Measurements from ENCODE around the gene CDX1. TPM values are rescaled to one million over a fixed set of nuclear protein-coding genes. Genes with fewer than 3 reads are reported as not detected.
A peak's percentile ranks its signal among the peaks of the same experiment; 100 is the strongest.

The CDX1 gene
- polyA plus RNA-seq, 4 donors: 205 to 308 (median 228) TPM

GRCh38 chr5:150217038-150217437, 50.5 kb downstream of the CDX1 start:
- H3K27me3 ChIP-seq (ENCODE audit: control insufficient read depth in 3 of 3, insufficient read depth in 3 of 3, low read length in 3 of 3): no peaks in the 10 kb centered on the region
- H3K4me3 ChIP-seq (ENCODE audit: low read depth in 1 of 3, low read length in 3 of 3): no peak overlapping the region
- 15 to 66% (median 36%) methylated on average over 2 of the region's 2 CpGs for WGBS, 3 donors
- DNase-seq (peak; percentile 56 to 74), FAIRE-seq (no peak)
- peak overlapping the region in 2 of 3 donors; percentile 9 to 43 for H3K27ac ChIP-seq (ENCODE audit: low read depth in 1 of 3, low read length in 2 of 3)
- no peaks in the 10 kb centered on the region for H3K9me3 ChIP-seq (ENCODE audit: control insufficient read depth in 2 of 2, insufficient read depth in 1 of 2, low read depth in 1 of 2, low read length in 1 of 2)
- peaks cover 0 to 28% (median 4%) of the 10 kb centered on the region in 3 donors for H3K4me1 ChIP-seq (ENCODE audit: control insufficient read depth in 3 of 3, insufficient read depth in 2 of 3, low read depth in 1 of 3, low read length in 2 of 3)
- peaks cover 0 to 7% (median 0%) of the 10 kb centered on the region in 3 donors for H3K36me3 ChIP-seq (ENCODE audit: control insufficient read depth in 3 of 3, insufficient read depth in 2 of 3, low read depth in 1 of 3, low read length in 3 of 3)

- DNase-seq: peak; percentile 88
- H3K27ac ChIP-seq (ENCODE audit: low read depth in 1 of 3, low read length in 2 of 3): peak overlapping the region in 1 of 3 donors; percentile 43
- no peaks in the 10 kb centered on the region for H3K9me3 ChIP-seq (ENCODE audit: control insufficient read depth in 2 of 2, insufficient read depth in 1 of 2, low read depth in 1 of 2, low read length in 1 of 2)
- FAIRE-seq: no peak
- peaks cover 0 to 7% (median 0%) of the 10 kb centered on the region in 3 donors for H3K36me3 ChIP-seq (ENCODE audit: control insufficient read depth in 3 of 3, insufficient read depth in 2 of 3, low read depth in 1 of 3, low read length in 3 of 3)
- H3K27me3 ChIP-seq (ENCODE audit: control insufficient read depth in 3 of 3, insufficient read depth in 3 of 3, low read length in 3 of 3): no peaks in the 10 kb centered on the region
- H3K4me3 ChIP-seq (ENCODE audit: low read depth in 1 of 3, low read length in 3 of 3): no peak overlapping the region
- 19 to 31% (median 29%) methylated on average over 10 of the region's 10 CpGs for WGBS, 3 donors
- peaks cover 0 to 28% (median 4%) of the 10 kb centered on the region in 3 donors for H3K4me1 ChIP-seq (ENCODE audit: control insufficient read depth in 3 of 3, insufficient read depth in 2 of 3, low read depth in 1 of 3, low read length in 2 of 3)
These were observed 51.5 kb downstream of the CDX1 start for GRCh38 chr5:150217873-150218692.

DNA sequence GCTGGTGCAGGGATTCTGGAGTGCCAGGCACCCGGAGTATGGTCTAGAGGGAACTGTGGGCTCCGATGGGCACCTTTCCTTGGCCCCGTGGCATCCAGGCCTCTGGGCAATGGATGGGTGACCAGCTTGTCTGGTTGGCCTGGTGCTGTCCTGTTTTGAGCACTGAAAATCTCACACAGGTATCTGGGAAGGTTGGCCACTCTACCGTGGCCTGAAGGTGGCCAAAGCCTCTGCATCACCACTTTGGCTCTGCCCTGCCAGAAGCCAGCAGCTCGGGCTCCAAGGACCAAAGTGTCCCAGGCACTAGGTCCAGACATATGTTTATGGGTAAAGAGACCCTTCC, 52.1 kb downstream of the CDX1 start:
- FAIRE-seq (no peak), DNase-seq (no peak)
- peaks cover 0 to 28% (median 4%) of the 10 kb centered on the region in 3 donors for H3K4me1 ChIP-seq (ENCODE audit: control insufficient read depth in 3 of 3, insufficient read depth in 2 of 3, low read depth in 1 of 3, low read length in 2 of 3)
- H3K4me3 ChIP-seq (ENCODE audit: low read depth in 1 of 3, low read length in 3 of 3): no peak overlapping the region
- no peaks in the 10 kb centered on the region for H3K9me3 ChIP-seq (ENCODE audit: control insufficient read depth in 2 of 2, insufficient read depth in 1 of 2, low read depth in 1 of 2, low read length in 1 of 2)
- H3K36me3 ChIP-seq (ENCODE audit: control insufficient read depth in 3 of 3, insufficient read depth in 2 of 3, low read depth in 1 of 3, low read length in 3 of 3): peaks cover 0 to 7% (median 0%) of the 10 kb centered on the region in 3 donors
- H3K27ac ChIP-seq (ENCODE audit: low read depth in 1 of 3, low read length in 2 of 3): no peak overlapping the region
- WGBS, 3 donors: 78 to 80% (median 79%) methylated on average over 5 of the region's 5 CpGs
- H3K27me3 ChIP-seq (ENCODE audit: control insufficient read depth in 3 of 3, insufficient read depth in 3 of 3, low read length in 3 of 3): no peaks in the 10 kb centered on the region

- no peak overlapping the region for H3K27ac ChIP-seq (ENCODE audit: low read depth in 1 of 3, low read length in 2 of 3)
- H3K36me3 ChIP-seq (ENCODE audit: control insufficient read depth in 3 of 3, insufficient read depth in 2 of 3, low read depth in 1 of 3, low read length in 3 of 3): peaks cover 0 to 3% (median 0%) of the 10 kb centered on the region in 3 donors
- H3K27me3 ChIP-seq (ENCODE audit: control insufficient read depth in 3 of 3, insufficient read depth in 3 of 3, low read length in 3 of 3): no peaks in the 10 kb centered on the region
- DNase-seq (no peak), FAIRE-seq (no peak)
- H3K4me1 ChIP-seq (ENCODE audit: control insufficient read depth in 3 of 3, insufficient read depth in 2 of 3, low read depth in 1 of 3, low read length in 2 of 3): peaks cover 0 to 28% (median 4%) of the 10 kb centered on the region in 3 donors
- no peak overlapping the region for H3K4me3 ChIP-seq (ENCODE audit: low read depth in 1 of 3, low read length in 3 of 3)
- no peaks in the 10 kb centered on the region for H3K9me3 ChIP-seq (ENCODE audit: control insufficient read depth in 2 of 2, insufficient read depth in 1 of 2, low read depth in 1 of 2, low read length in 1 of 2)
These were observed 52.6 kb downstream of the CDX1 start for GRCh38 chr5:150219142-150219541.

DNA sequence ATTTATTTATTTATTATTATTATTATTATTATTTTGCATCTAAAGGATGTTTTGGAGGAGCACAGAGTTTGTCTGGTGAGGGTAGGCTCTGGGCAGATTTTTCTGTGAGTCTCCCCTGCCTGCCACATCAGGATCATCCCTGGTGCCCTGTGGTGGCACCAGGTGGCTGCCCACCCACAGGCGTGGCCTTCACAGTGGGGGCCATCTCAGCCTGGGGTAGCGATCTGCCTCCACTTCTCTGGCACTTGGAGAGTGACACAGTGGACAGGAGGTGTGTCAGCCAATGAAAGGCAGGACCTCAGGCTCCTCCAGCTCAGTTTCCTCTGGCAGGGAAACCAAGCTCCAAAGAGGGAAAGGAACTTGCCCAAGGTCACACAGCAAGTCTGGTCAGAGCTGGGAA, 53.3 kb downstream of the CDX1 start:
- WGBS, 3 donors: 71 to 79% (median 79%) methylated on average over 2 of the region's 2 CpGs
- no peaks in the 10 kb centered on the region for H3K36me3 ChIP-seq (ENCODE audit: control insufficient read depth in 3 of 3, insufficient read depth in 2 of 3, low read depth in 1 of 3, low read length in 3 of 3)
- H3K4me3 ChIP-seq (ENCODE audit: low read depth in 1 of 3, low read length in 3 of 3): no peak overlapping the region
- no peaks in the 10 kb centered on the region for H3K27me3 ChIP-seq (ENCODE audit: control insufficient read depth in 3 of 3, insufficient read depth in 3 of 3, low read length in 3 of 3)
- peaks cover 0 to 28% (median 4%) of the 10 kb centered on the region in 3 donors for H3K4me1 ChIP-seq (ENCODE audit: control insufficient read depth in 3 of 3, insufficient read depth in 2 of 3, low read depth in 1 of 3, low read length in 2 of 3)
- DNase-seq: no peak
- H3K27ac ChIP-seq (ENCODE audit: low read depth in 1 of 3, low read length in 2 of 3): no peak overlapping the region
- no peak for FAIRE-seq
- no peaks in the 10 kb centered on the region for H3K9me3 ChIP-seq (ENCODE audit: control insufficient read depth in 2 of 2, insufficient read depth in 1 of 2, low read depth in 1 of 2, low read length in 1 of 2)

DNA sequence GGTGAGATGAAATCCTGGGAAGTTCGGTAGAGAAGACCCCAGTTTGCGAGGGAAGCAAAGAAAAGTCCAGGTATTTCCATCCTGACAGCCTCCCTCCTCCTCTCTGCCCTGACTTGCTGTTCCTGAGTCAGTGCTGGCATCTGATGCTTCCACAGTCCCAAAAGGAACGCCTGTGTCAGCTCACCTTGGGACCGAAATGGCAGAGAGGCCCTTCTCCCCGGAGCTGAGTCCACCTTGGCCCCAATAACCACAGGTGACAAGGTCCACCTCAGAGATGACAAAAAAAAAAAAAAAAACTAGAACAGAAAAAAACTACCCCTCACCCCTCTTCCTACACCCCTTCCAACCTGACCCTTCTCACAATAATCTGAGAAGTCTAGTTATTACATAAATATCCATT, 54.9 kb downstream of the CDX1 start:
- FAIRE-seq: no peak

DNA sequence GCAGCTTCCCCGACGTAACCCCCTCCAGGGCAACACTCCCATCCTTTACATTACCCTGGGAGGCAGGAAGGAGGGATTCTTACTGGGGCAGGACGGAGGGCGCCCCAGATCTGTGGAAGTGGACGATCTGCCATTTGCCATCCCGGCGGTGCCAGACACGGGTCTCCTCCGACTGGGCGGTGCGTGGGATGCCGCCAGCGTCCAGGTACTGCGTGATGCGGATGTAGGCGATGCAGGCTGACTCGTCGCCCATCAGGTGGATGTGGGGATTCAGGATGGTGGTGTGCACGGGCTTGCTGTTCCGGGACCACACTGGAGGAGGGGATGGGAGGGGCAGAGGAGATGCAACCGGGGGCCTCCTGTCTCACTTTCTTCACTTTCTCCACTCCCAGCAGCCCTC, 56.3 kb downstream of the CDX1 start:
- no peak for FAIRE-seq
- H3K4me1 ChIP-seq (ENCODE audit: control insufficient read depth in 3 of 3, insufficient read depth in 2 of 3, low read depth in 1 of 3, low read length in 2 of 3): peaks cover 0 to 2% (median 0%) of the 10 kb centered on the region in 3 donors
- no peak for DNase-seq
- no peak overlapping the region for H3K4me3 ChIP-seq (ENCODE audit: low read depth in 1 of 3, low read length in 3 of 3)
- no peak overlapping the region for H3K27ac ChIP-seq (ENCODE audit: low read depth in 1 of 3, low read length in 2 of 3)
- WGBS, 3 donors: 92 to 95% (median 94%) methylated on average over 17 to 21 of the region's 21 CpGs
- no peaks in the 10 kb centered on the region for H3K36me3 ChIP-seq (ENCODE audit: control insufficient read depth in 3 of 3, insufficient read depth in 2 of 3, low read depth in 1 of 3, low read length in 3 of 3)
- H3K9me3 ChIP-seq (ENCODE audit: control insufficient read depth in 2 of 2, insufficient read depth in 1 of 2, low read depth in 1 of 2, low read length in 1 of 2): no peaks in the 10 kb centered on the region
- H3K27me3 ChIP-seq (ENCODE audit: control insufficient read depth in 3 of 3, insufficient read depth in 3 of 3, low read length in 3 of 3): no peaks in the 10 kb centered on the region

More for the DNA sequence above, 54.9 kb downstream of the CDX1 start:
- Histone ChIP-seq H3K36me3 (ENCODE audit: control insufficient read depth in 3 of 3, insufficient read depth in 2 of 3, low read depth in 1 of 3, low read length in 3 of 3) (no peaks in the 10 kb centered on the region), H3K27ac (ENCODE audit: low read depth in 1 of 3, low read length in 2 of 3) (no peak overlapping the region), H3K4me1 (ENCODE audit: control insufficient read depth in 3 of 3, insufficient read depth in 2 of 3, low read depth in 1 of 3, low read length in 2 of 3) (peaks cover 0 to 16% (median 4%) of the 10 kb centered on the region in 3 donors), H3K9me3 (ENCODE audit: control insufficient read depth in 2 of 2, insufficient read depth in 1 of 2, low read depth in 1 of 2, low read length in 1 of 2) (no peaks in the 10 kb centered on the region), H3K27me3 (ENCODE audit: control insufficient read depth in 3 of 3, insufficient read depth in 3 of 3, low read length in 3 of 3) (no peaks in the 10 kb centered on the region), H3K4me3 (ENCODE audit: low read depth in 1 of 3, low read length in 3 of 3) (no peak overlapping the region)
- 56 to 75% (median 66%) methylated on average over 5 of the region's 5 CpGs for WGBS, 3 donors
- DNase-seq: no peak

DNA sequence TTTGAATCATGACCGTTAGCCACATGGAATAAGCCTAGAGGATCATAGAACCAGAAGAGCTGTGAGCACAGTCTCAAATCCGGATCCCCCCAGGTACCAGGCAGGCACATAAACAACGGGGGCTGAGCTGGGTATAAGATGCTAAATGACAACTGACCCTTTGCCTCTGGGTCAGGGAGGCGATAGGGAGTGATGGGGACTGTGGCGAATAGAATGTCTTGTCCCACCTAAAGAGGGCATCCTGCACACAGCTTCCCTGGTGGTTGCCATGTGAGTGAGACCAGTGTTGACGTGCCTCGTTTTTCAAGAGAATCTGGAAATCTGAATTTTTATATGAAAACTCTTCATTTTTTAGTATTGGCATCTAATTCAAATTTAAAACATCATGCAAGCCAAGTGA, 56.9 kb downstream of the CDX1 start:
- no peak for FAIRE-seq
- Histone ChIP-seq H3K27ac (ENCODE audit: low read depth in 1 of 3, low read length in 2 of 3) (no peak overlapping the region), H3K4me1 (ENCODE audit: control insufficient read depth in 3 of 3, insufficient read depth in 2 of 3, low read depth in 1 of 3, low read length in 2 of 3) (no peaks in the 10 kb centered on the region), H3K9me3 (ENCODE audit: control insufficient read depth in 2 of 2, insufficient read depth in 1 of 2, low read depth in 1 of 2, low read length in 1 of 2) (no peaks in the 10 kb centered on the region), H3K4me3 (ENCODE audit: low read depth in 1 of 3, low read length in 3 of 3) (no peak overlapping the region), H3K36me3 (ENCODE audit: control insufficient read depth in 3 of 3, insufficient read depth in 2 of 3, low read depth in 1 of 3, low read length in 3 of 3) (no peaks in the 10 kb centered on the region), H3K27me3 (ENCODE audit: control insufficient read depth in 3 of 3, insufficient read depth in 3 of 3, low read length in 3 of 3) (no peaks in the 10 kb centered on the region)
- DNase-seq: no peak
- WGBS, 3 donors: 88 to 89% (median 89%) methylated on average over 7 of the region's 7 CpGs
